Measurements from ENCODE around the gene FAM149A.

GRCh38 chr4:186203406-186203805 lies 98.9 kb downstream of the FAM149A start:
- TF ChIP-seq YY1 (IDR thresholded peaks at IDR 0.05; ENCODE audit: insufficient read depth, insufficient read length) (no peak), SUZ12 (IDR thresholded peaks at IDR 0.05; ENCODE audit: extremely low read depth, insufficient read depth, insufficient read length) (no peak), ZNF274 (IDR thresholded peaks at IDR 0.05; ENCODE audit: low read depth, low read length) (no peak)

Data from NT2/D1 (cell line).